Sigmoid colon (tissue), 4 donors: Measurements from ENCODE around the gene ECT2.

Source experiments
- EP300 ChIP-seq, 4 donors: sonication (generic); formaldehyde crosslinking; IDR thresholded peaks; one replicate each; pipeline ENCODE4 v1.6.1; 2017; ENCODE audit warnings: antibody characterized with exemption in 4 of 4
- POLR2A ChIP-seq, 2 donors: fragments of 450-650 bp; IDR thresholded peaks; one replicate each; pipeline ENCODE4 v1.6.1; 2016; ENCODE audit warnings: antibody characterized with exemption in 2 of 2, mild to moderate bottlenecking in 2 of 2, moderate library complexity in 2 of 2

DNA sequence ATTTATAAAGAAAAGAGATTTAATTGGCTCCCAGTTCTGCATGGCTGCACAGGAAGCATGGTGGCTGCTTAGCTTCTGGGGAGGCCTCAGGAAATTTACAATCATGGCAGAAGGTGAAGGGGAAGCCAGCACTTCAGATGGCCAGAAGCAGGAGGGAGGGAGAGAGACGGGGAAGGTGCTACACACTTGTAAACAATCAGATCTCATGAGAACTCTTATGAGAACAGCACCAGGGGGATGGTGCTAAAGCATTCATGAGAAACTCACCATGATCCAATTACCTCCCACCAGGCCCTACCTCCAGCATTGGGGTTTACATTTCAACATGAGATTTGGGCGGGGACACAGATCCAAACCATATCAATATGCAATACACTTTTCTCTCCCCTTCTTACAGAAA is 73.7 kb downstream of the ECT2 start:
- TF ChIP-seq POLR2A (IDR thresholded peaks at IDR 0.05), result no peak
- no peak for TF ChIP-seq EP300 (IDR thresholded peaks at IDR 0.05)
